Fibroblast of lung (primary cell): ENCODE measurements around the gene G6PC2. TPM values are rescaled to one million over a fixed set of nuclear protein-coding genes. Genes with fewer than 3 reads are reported as not detected.

ENCODE experiments used
- DNase-seq, 2 donors: peaks; one replicate each; pipeline versions ENCODE4 v3.0.0 to v3.0.0-alpha.2; 2010; ENCODE audit warnings: low read depth in 2 of 2
- H2AFZ ChIP-seq: 2 replicates; pipeline ENCODE4 v1.5.1; 2012; ENCODE audit warnings: low read length, control low read depth, inconsistent platforms
- H3K27ac ChIP-seq: 2 replicates; pipeline ENCODE4 v1.5.1; 2011; ENCODE audit warnings: low read length, control low read depth; ENCODE audit not compliant: insufficient read depth
- H3K27me3 ChIP-seq: 2 replicates; pipeline ENCODE4 v1.5.1; 2011; ENCODE audit warnings: mild to moderate bottlenecking, low read length; ENCODE audit not compliant: control insufficient read depth, insufficient read depth
- H3K36me3 ChIP-seq: 2 replicates; pipeline ENCODE4 v1.5.1; 2011; ENCODE audit warnings: low read length; ENCODE audit not compliant: control insufficient read depth, insufficient read depth
- H3K4me1 ChIP-seq: 2 replicates; pipeline ENCODE4 v1.5.1; 2011; ENCODE audit warnings: low read length; ENCODE audit not compliant: control insufficient read depth, insufficient read depth; ENCODE audit errors: extremely low read depth
- H3K4me2 ChIP-seq: 2 replicates; pipeline ENCODE4 v1.5.1; 2011; ENCODE audit warnings: low read length, control low read depth; ENCODE audit not compliant: insufficient read depth; ENCODE audit errors: extremely low read depth
- H3K4me3 ChIP-seq, 4 experiments: fragments of 200-600 bp in 1 of 4; sonication (generic) in 1 of 4; replicated peaks in 1 of 4; 2 replicates each; pipeline ENCODE4 v1.5.1; 2011 to 2016; ENCODE audit warnings: low read length in 4 of 4, low read depth in 3 of 4, mild to moderate bottlenecking in 3 of 4, control low read depth in 2 of 4, inconsistent platforms in 1 of 4, mixed read lengths in 1 of 4; ENCODE audit not compliant: insufficient read depth in 1 of 4; ENCODE audit errors: control extremely low read depth in 1 of 4
- H3K79me2 ChIP-seq: 2 replicates; pipeline ENCODE4 v1.5.1; 2012; ENCODE audit warnings: mild to moderate bottlenecking, low read length, inconsistent platforms; ENCODE audit not compliant: control insufficient read depth, insufficient read depth
- H3K9ac ChIP-seq: 2 replicates; pipeline ENCODE4 v1.5.1; 2011; ENCODE audit warnings: mild to moderate bottlenecking, low read length, control low read depth; ENCODE audit not compliant: insufficient read depth
- H3K9me3 ChIP-seq: 2 replicates; pipeline ENCODE4 v1.5.1; 2012; ENCODE audit warnings: low read depth, low read length; ENCODE audit not compliant: control insufficient read depth, insufficient read depth
- H4K20me1 ChIP-seq: 2 replicates; pipeline ENCODE4 v1.5.1; 2011; ENCODE audit warnings: low read length; ENCODE audit not compliant: control insufficient read depth, insufficient read depth; ENCODE audit errors: extremely low read depth
- EZH2 ChIP-seq: IDR thresholded peaks from 2 replicates; pipeline ENCODE4 v1.5.1; 2012; ENCODE audit warnings: low read length, control low read depth, mild to moderate bottlenecking; ENCODE audit errors: missing control alignments
- polyA plus RNA-seq, 2 donors: library from polyadenylated mRNA; depleted of rRNA in 1 of 2; stranded (reverse) in 1 of 2; unstranded in 1 of 2; fragments of >200 nt; gene quantifications; 2 replicates each; pipeline ENCODE4 v1.2.1, GENCODE V29; 2011 to 2012; ENCODE audit warnings: missing spikeins in 1 of 2
- total RNA-seq: library from RNA; depleted of rRNA; stranded (reverse); fragments of >200 nt; gene quantifications from 2 replicates; pipeline ENCODE4 v1.2.1, GENCODE V29; 2014
- TF ChIP-seq, protein P1 (sequence below), 2 donors: IDR thresholded peaks in 1 of 2; conservative IDR thresholded peaks in 1 of 2; 1 replicate in 1 of 2; 2 replicates in 1 of 2; pipeline ENCODE4 v1.5.1; 2011 to 2012; ENCODE audit warnings: low read length in 2 of 2, control low read depth in 1 of 2, inconsistent platforms in 1 of 2, low read depth in 1 of 2, mild to moderate bottlenecking in 1 of 2

G6PC2 gene
- total and polyA plus RNA-seq, 2 donors (not counting 1 experiment from before 2014, with no cell fraction given) = not detected

DNA sequence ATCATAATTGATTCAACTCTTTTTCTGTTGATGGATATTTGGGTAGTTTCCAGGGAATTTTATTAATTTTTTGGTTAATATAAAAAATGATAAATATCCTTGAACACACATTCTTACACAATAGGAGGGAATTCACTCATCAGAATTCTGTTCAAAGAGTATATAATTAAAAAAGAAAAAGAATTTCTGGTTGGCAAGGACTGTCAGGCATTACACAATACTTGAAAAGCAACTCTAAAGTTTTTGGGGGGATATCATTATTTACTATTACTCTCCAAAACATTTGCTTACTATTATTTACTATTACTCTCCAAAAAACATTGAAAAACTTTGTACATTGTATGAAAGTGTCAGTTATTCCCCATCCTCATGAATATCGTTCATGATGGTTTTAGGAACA is 38.0 kb downstream of the G6PC2 start:
- Histone ChIP-seq H3K36me3 (no peaks in the 10 kb centered on the region), H3K9me3 (no peaks in the 10 kb centered on the region), H3K79me2 (no peaks in the 10 kb centered on the region), H3K27me3 (no peaks in the 10 kb centered on the region), H3K4me3 (no peak overlapping the region), H4K20me1 (no peaks in the 10 kb centered on the region), H3K4me2 (no peak overlapping the region), H3K4me1 (no peaks in the 10 kb centered on the region), H2AFZ (no peak overlapping the region), H3K27ac (no peak overlapping the region), H3K9ac (no peak overlapping the region)
- TF ChIP-seq, protein P1, sequence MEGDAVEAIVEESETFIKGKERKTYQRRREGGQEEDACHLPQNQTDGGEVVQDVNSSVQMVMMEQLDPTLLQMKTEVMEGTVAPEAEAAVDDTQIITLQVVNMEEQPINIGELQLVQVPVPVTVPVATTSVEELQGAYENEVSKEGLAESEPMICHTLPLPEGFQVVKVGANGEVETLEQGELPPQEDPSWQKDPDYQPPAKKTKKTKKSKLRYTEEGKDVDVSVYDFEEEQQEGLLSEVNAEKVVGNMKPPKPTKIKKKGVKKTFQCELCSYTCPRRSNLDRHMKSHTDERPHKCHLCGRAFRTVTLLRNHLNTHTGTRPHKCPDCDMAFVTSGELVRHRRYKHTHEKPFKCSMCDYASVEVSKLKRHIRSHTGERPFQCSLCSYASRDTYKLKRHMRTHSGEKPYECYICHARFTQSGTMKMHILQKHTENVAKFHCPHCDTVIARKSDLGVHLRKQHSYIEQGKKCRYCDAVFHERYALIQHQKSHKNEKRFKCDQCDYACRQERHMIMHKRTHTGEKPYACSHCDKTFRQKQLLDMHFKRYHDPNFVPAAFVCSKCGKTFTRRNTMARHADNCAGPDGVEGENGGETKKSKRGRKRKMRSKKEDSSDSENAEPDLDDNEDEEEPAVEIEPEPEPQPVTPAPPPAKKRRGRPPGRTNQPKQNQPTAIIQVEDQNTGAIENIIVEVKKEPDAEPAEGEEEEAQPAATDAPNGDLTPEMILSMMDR (conservative IDR thresholded peaks at IDR 0.05 in 1 of 2, IDR thresholded peaks at IDR 0.05 in 1 of 2; ENCODE audit: low read depth in 1 of 2, low read length in 2 of 2) = no peak
- TF ChIP-seq EZH2 = no peak
- no peak for DNase-seq

DNA sequence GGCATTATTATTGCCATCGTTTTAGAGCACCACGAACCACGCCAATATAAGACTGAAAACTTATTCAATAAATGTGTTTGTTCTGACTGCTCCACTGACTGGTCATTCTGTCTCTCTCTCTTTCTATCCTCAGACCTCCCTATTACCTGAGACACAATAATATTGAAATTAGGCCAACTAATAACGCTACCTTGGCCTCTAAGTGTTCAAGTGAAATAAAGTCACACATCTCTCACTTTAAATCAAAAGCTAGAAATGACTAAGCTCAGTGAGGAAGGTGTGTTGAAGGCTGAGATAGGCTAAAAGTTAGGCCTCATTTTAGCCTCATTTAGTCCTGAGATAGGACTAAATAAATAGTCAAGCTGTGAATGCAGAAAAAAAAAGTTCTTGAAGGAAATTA is 38.8 kb downstream of the G6PC2 start:
- no peak for TF ChIP-seq EZH2
- TF ChIP-seq, protein P1 (conservative IDR thresholded peaks at IDR 0.05 in 1 of 2, IDR thresholded peaks at IDR 0.05 in 1 of 2; ENCODE audit: low read depth in 1 of 2, low read length in 2 of 2) = no peak
- Histone ChIP-seq H4K20me1 (no peaks in the 10 kb centered on the region), H3K4me3 (no peak overlapping the region), H3K4me1 (no peaks in the 10 kb centered on the region), H3K9ac (no peak overlapping the region), H3K27ac (no peak overlapping the region), H3K4me2 (no peak overlapping the region), H2AFZ (no peak overlapping the region), H3K79me2 (no peaks in the 10 kb centered on the region), H3K36me3 (no peaks in the 10 kb centered on the region), H3K27me3 (no peaks in the 10 kb centered on the region), H3K9me3 (no peaks in the 10 kb centered on the region)
- no peak for DNase-seq

DNA sequence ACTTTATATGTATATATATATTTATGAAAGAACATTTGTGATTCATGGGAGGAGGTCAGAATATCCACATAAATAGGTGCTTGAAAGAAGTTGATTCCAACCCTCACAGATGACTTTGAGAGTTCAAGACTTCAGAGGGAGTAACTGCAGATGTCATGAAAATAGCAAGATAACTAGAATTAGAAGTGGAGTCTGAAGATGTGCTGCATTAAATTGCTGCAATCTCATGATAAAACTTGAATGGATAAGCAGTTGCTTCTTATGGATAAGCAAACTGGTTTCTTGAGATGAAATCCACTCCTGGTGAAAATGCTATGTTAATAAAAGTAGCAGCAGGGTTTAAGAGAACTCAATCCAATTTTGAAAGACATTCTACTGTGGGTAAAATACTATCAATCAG is 40.2 kb downstream of the G6PC2 start:
- Histone ChIP-seq H3K9me3 (no peaks in the 10 kb centered on the region), H3K4me1 (no peaks in the 10 kb centered on the region), H3K4me3 (no peak overlapping the region), H3K9ac (no peak overlapping the region), H3K79me2 (no peaks in the 10 kb centered on the region), H3K36me3 (no peaks in the 10 kb centered on the region), H4K20me1 (no peaks in the 10 kb centered on the region), H2AFZ (no peak overlapping the region), H3K27me3 (no peaks in the 10 kb centered on the region), H3K27ac (no peak overlapping the region), H3K4me2 (no peak overlapping the region)
- no peak for DNase-seq
- TF ChIP-seq, protein P1 (conservative IDR thresholded peaks at IDR 0.05 in 1 of 2, IDR thresholded peaks at IDR 0.05 in 1 of 2; ENCODE audit: low read depth in 1 of 2, low read length in 2 of 2) = no peak
- no peak for TF ChIP-seq EZH2
